HG02884 (cell line): ENCODE data around the gene SMARCD3.

Experiments used
- ATAC-seq: cut with Tn5 transposase; IDR thresholded peaks from one replicate; pipeline ENCODE4 v1.9.1; 2021; ENCODE audit warnings: mild to moderate bottlenecking, moderate library complexity; ENCODE audit not compliant: unreplicated experiment

Gene SMARCD3

GRCh38 chr7:151248346-151249033 is at the start of gene SMARCD3:
TSS of gene SMARCD3 (minus strand) at chr7:151248694. CDS start at chr7:151248562, 132 bp downstream.
- no peak for ATAC-seq

- no peak for ATAC-seq
Observed at GRCh38 chr7:151296202-151296992, 47.9 kb upstream of the SMARCD3 start.

- no peak for ATAC-seq
Observed at GRCh38 chr7:151292850-151293249, 44.4 kb upstream of the SMARCD3 start.

- no peak for ATAC-seq
Observed at GRCh38 chr7:151291206-151291605, 42.7 kb upstream of the SMARCD3 start.

GRCh38 chr7:151290355-151290760 is 41.9 kb upstream of the SMARCD3 start:
- ATAC-seq, result no peak

- ATAC-seq, result no peak
Observed at GRCh38 chr7:151289891-151290290, 41.4 kb upstream of the SMARCD3 start.

GRCh38 chr7:151286148-151286547 is 37.7 kb upstream of the SMARCD3 start:
- ATAC-seq, result no peak

- no peak for ATAC-seq
Observed at GRCh38 chr7:151283302-151283701, 34.8 kb upstream of the SMARCD3 start.

- ATAC-seq, result no peak
Observed at GRCh38 chr7:151282111-151282510, 33.6 kb upstream of the SMARCD3 start.

GRCh38 chr7:151281686-151282085 is 33.2 kb upstream of the SMARCD3 start:
- ATAC-seq, result no peak

- no peak for ATAC-seq
Observed at GRCh38 chr7:151280388-151281019, 32.0 kb upstream of the SMARCD3 start.

GRCh38 chr7:151279868-151280267 is 31.4 kb upstream of the SMARCD3 start:
- ATAC-seq, result no peak

GRCh38 chr7:151278949-151279348 is 30.5 kb upstream of the SMARCD3 start:
- ATAC-seq, result no peak

- ATAC-seq, result no peak
Observed at GRCh38 chr7:151277631-151278030, 29.1 kb upstream of the SMARCD3 start.

GRCh38 chr7:151276666-151277590 is 28.4 kb upstream of the SMARCD3 start:
- ATAC-seq, result peak; percentile 59

- no peak for ATAC-seq
Observed at GRCh38 chr7:151275813-151276577, 27.5 kb upstream of the SMARCD3 start.

- ATAC-seq, result no peak
Observed at GRCh38 chr7:151274936-151275812, 26.7 kb upstream of the SMARCD3 start.

GRCh38 chr7:151274396-151274795 is 25.9 kb upstream of the SMARCD3 start:
- ATAC-seq, result no peak
